ENCODE measurements around the gene KLHDC9.

The KLHDC9 gene

GRCh38 chr1:161070761-161071160 is 27.4 kb upstream of the KLHDC9 start:
- DNase-seq (ENCODE audit: low read depth), result peak; percentile 24
- no peak for TF ChIP-seq CTCF (conservative IDR thresholded peaks at IDR 0.05; ENCODE audit: low read depth, low read length)
- H3K4me3 ChIP-seq (ENCODE audit: low read depth, low read length), result no peak overlapping the region

GRCh38 chr1:161071886-161072371 is 26.2 kb upstream of the KLHDC9 start:
- peak; percentile 54 for DNase-seq (ENCODE audit: low read depth)
- peak; percentile 66 for TF ChIP-seq CTCF (conservative IDR thresholded peaks at IDR 0.05; ENCODE audit: low read depth, low read length)

GRCh38 chr1:161072751-161073449 is 25.3 kb upstream of the KLHDC9 start:
- TF ChIP-seq CTCF (conservative IDR thresholded peaks at IDR 0.05; ENCODE audit: low read depth, low read length), result no peak
- H3K4me3 ChIP-seq (ENCODE audit: low read depth, low read length), result no peak overlapping the region
- no peak for DNase-seq (ENCODE audit: low read depth)

More at GRCh38 chr1:161071886-161072371, 26.2 kb upstream of the KLHDC9 start:
- H3K4me3 ChIP-seq (ENCODE audit: low read depth, low read length), result no peak overlapping the region

GRCh38 chr1:161073474-161074121 is 24.6 kb upstream of the KLHDC9 start:
- H3K4me3 ChIP-seq (ENCODE audit: low read depth, low read length), result no peak overlapping the region
- no peak for DNase-seq (ENCODE audit: low read depth)
- TF ChIP-seq CTCF (conservative IDR thresholded peaks at IDR 0.05; ENCODE audit: low read depth, low read length), result no peak

- no peak overlapping the region for H3K4me3 ChIP-seq (ENCODE audit: low read depth, low read length)
- no peak for TF ChIP-seq CTCF (conservative IDR thresholded peaks at IDR 0.05; ENCODE audit: low read depth, low read length)
- DNase-seq (ENCODE audit: low read depth), result no peak
Observed at GRCh38 chr1:161074676-161075368, 23.3 kb upstream of the KLHDC9 start.

- DNase-seq (ENCODE audit: low read depth), result no peak
- H3K4me3 ChIP-seq (ENCODE audit: low read depth, low read length), result no peak overlapping the region
- no peak for TF ChIP-seq CTCF (conservative IDR thresholded peaks at IDR 0.05; ENCODE audit: low read depth, low read length)
Observed at GRCh38 chr1:161076410-161076809, 21.8 kb upstream of the KLHDC9 start.

All from choroid plexus epithelial cell (primary cell).